ENCODE measurements around the gene RAB31.

DNA sequence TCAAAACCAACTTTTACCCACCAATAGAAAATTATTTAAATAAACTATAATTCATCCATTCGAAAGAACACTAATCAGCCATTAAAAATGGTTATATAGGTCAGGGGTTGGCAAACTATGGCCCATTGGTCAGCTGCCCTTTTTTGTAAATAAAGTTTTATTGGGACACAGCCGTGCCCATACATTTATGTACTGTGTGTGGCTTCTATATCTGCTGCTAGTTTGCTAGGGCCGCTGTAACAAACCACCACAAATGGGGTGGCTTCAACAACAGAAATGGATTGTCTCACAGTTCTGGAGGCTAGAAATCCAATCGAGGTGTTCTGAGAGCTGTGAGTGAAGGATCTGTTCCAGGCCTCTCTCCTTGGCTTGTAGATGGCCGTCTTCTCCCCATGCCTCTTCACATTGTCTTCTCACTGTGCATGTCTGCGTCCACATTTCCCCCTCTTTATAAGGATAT is 170.7 kb downstream of the RAB31 start:
- TF ChIP-seq, protein P1, sequence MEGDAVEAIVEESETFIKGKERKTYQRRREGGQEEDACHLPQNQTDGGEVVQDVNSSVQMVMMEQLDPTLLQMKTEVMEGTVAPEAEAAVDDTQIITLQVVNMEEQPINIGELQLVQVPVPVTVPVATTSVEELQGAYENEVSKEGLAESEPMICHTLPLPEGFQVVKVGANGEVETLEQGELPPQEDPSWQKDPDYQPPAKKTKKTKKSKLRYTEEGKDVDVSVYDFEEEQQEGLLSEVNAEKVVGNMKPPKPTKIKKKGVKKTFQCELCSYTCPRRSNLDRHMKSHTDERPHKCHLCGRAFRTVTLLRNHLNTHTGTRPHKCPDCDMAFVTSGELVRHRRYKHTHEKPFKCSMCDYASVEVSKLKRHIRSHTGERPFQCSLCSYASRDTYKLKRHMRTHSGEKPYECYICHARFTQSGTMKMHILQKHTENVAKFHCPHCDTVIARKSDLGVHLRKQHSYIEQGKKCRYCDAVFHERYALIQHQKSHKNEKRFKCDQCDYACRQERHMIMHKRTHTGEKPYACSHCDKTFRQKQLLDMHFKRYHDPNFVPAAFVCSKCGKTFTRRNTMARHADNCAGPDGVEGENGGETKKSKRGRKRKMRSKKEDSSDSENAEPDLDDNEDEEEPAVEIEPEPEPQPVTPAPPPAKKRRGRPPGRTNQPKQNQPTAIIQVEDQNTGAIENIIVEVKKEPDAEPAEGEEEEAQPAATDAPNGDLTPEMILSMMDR (tag by site-specific recombination; IDR thresholded peaks at IDR 0.05) = no peak
- TF ChIP-seq PRDM1 (tag by site-specific recombination; IDR thresholded peaks at IDR 0.05) (no peak), ZNF701 (tag by site-specific recombination; IDR thresholded peaks at IDR 0.05) (no peak), ZBTB21 (tag by site-specific recombination; IDR thresholded peaks at IDR 0.05) (no peak), IKZF3 (tag by site-specific recombination; IDR thresholded peaks at IDR 0.05) (no peak), GLIS1 (tag by site-specific recombination; IDR thresholded peaks at IDR 0.05) (no peak), ZNF670 (tag by site-specific recombination; IDR thresholded peaks at IDR 0.05; ENCODE audit: low read depth) (no peak), GLIS2 (tag by site-specific recombination; IDR thresholded peaks at IDR 0.05) (no peak), ZNF561 (tag by site-specific recombination; IDR thresholded peaks at IDR 0.05; ENCODE audit: borderline replicate concordance) (no peak)
- TF ChIP-seq, protein P2, sequence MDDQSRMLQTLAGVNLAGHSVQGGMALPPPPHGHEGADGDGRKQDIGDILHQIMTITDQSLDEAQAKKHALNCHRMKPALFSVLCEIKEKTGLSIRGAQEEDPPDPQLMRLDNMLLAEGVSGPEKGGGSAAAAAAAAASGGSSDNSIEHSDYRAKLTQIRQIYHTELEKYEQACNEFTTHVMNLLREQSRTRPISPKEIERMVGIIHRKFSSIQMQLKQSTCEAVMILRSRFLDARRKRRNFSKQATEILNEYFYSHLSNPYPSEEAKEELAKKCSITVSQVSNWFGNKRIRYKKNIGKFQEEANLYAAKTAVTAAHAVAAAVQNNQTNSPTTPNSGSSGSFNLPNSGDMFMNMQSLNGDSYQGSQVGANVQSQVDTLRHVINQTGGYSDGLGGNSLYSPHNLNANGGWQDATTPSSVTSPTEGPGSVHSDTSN (CRISPR knock-in tag; IDR thresholded peaks at IDR 0.05) = no peak
